H9 (cell line): ENCODE data around the gene CENPB. TPM values are rescaled to one million over a fixed set of nuclear protein-coding genes. Genes with fewer than 3 reads are reported as not detected.

ENCODE experiments used
- DNase-seq: peaks from one replicate; pipeline ENCODE4 v3.0.0-alpha.2; 2017
- H2AFZ ChIP-seq: one replicate; pipeline ENCODE4 v1.6.1; 2013; ENCODE audit warnings: mild to moderate bottlenecking, low read length, control low read depth, moderate library complexity
- H2AK5ac ChIP-seq: 2 replicates; pipeline ENCODE4 v1.6.1; 2013; ENCODE audit warnings: low read length, control low read depth, mixed read lengths; ENCODE audit not compliant: insufficient read length
- H2BK120ac ChIP-seq: one replicate; pipeline ENCODE4 v1.6.1; 2013; ENCODE audit warnings: low read depth, mild to moderate bottlenecking, low read length, control low read depth, inconsistent platforms; ENCODE audit not compliant: poor library complexity, severe bottlenecking
- H2BK12ac ChIP-seq: 2 replicates; pipeline ENCODE4 v1.6.1; 2013; ENCODE audit warnings: low read length, control low read depth, mixed read lengths, low read depth; ENCODE audit not compliant: insufficient read length
- H2BK15ac ChIP-seq: 2 replicates; pipeline ENCODE4 v1.6.1; 2013; ENCODE audit warnings: low read depth, low read length, control low read depth
- H2BK20ac ChIP-seq: one replicate; pipeline ENCODE4 v1.6.1; 2013; ENCODE audit warnings: low read depth, mild to moderate bottlenecking, low read length, control low read depth, inconsistent platforms; ENCODE audit not compliant: poor library complexity, severe bottlenecking
- H2BK5ac ChIP-seq: 2 replicates; pipeline ENCODE4 v1.6.1; 2013; ENCODE audit warnings: low read length, control low read depth, mixed read lengths; ENCODE audit not compliant: insufficient read length
- H3K14ac ChIP-seq: 2 replicates; pipeline ENCODE4 v1.6.1; 2013; ENCODE audit warnings: low read length, control low read depth; ENCODE audit not compliant: insufficient read depth
- H3K18ac ChIP-seq: 2 replicates; pipeline ENCODE4 v1.6.1; 2013; ENCODE audit warnings: low read depth, mild to moderate bottlenecking, mixed read lengths, low read length, control low read depth; ENCODE audit not compliant: insufficient read length
- H3K23ac ChIP-seq: 2 replicates; pipeline ENCODE4 v1.6.1; 2013; ENCODE audit warnings: low read length, control low read depth, mixed read lengths, low read depth; ENCODE audit not compliant: insufficient read length
- H3K23me2 ChIP-seq: 2 replicates; pipeline ENCODE4 v1.6.1; 2013; ENCODE audit warnings: low read depth, mild to moderate bottlenecking, mixed read lengths, low read length, control low read depth; ENCODE audit not compliant: insufficient read length, poor library complexity, severe bottlenecking
- H3K27ac ChIP-seq: 2 replicates; pipeline ENCODE4 v1.5.1; 2013; ENCODE audit warnings: low read length, control low read depth, mixed read lengths, low read depth; ENCODE audit not compliant: insufficient read length
- H3K27me3 ChIP-seq: 2 replicates; pipeline ENCODE4 v1.6.1; 2013; ENCODE audit warnings: low read length, control low read depth, inconsistent platforms; ENCODE audit not compliant: insufficient read depth
- H3K4ac ChIP-seq: 2 replicates; pipeline ENCODE4 v1.6.1; 2013; ENCODE audit warnings: low read depth, mild to moderate bottlenecking, control low read depth, inconsistent platforms, low read length, moderate library complexity
- H3K4me1 ChIP-seq: 2 replicates; pipeline ENCODE4 v1.6.1; 2013; ENCODE audit warnings: low read length, control low read depth, inconsistent platforms; ENCODE audit not compliant: insufficient read depth
- H3K4me2 ChIP-seq: 2 replicates; pipeline ENCODE4 v1.6.1; 2013; ENCODE audit warnings: low read length, control low read depth, mixed read lengths; ENCODE audit not compliant: insufficient read length, insufficient read depth
- H3K56ac ChIP-seq: 2 replicates; pipeline ENCODE4 v1.6.1; 2013; ENCODE audit warnings: low read depth, mild to moderate bottlenecking, mixed read lengths, low read length, control low read depth; ENCODE audit not compliant: insufficient read length
- H3K79me1 ChIP-seq: 2 replicates; pipeline ENCODE4 v1.6.1; 2013; ENCODE audit warnings: low read depth, mild to moderate bottlenecking, moderate library complexity, low read length, control low read depth, inconsistent platforms; ENCODE audit not compliant: insufficient read depth, poor library complexity, severe bottlenecking
- H3K79me2 ChIP-seq: 2 replicates; pipeline ENCODE4 v1.6.1; 2013; ENCODE audit warnings: low read length, control low read depth, inconsistent platforms; ENCODE audit not compliant: insufficient read depth
- H3K9ac ChIP-seq: 2 replicates; pipeline ENCODE4 v1.6.1; 2013; ENCODE audit warnings: low read length, control low read depth, mixed read lengths; ENCODE audit not compliant: insufficient read length; ENCODE audit errors: extremely low read depth
- H3K9me3 ChIP-seq: one replicate; pipeline ENCODE4 v1.6.1; 2013; ENCODE audit warnings: low read depth, low read length, inconsistent platforms; ENCODE audit not compliant: control insufficient read depth
- H3T11ph ChIP-seq: one replicate; pipeline ENCODE4 v1.6.1; 2013; ENCODE audit warnings: mild to moderate bottlenecking, low read length, control low read depth, inconsistent platforms
- H4K20me1 ChIP-seq: one replicate; pipeline ENCODE4 v1.6.1; 2013; ENCODE audit not compliant: control insufficient read depth, insufficient read length, insufficient read depth
- H4K5ac ChIP-seq: 2 replicates; pipeline ENCODE4 v1.6.1; 2013; ENCODE audit warnings: low read depth, mild to moderate bottlenecking, mixed read lengths, low read length, control low read depth; ENCODE audit not compliant: insufficient read length
- H4K8ac ChIP-seq: replicated peaks from 2 replicates; pipeline ENCODE4 v1.6.1; 2013; ENCODE audit warnings: low read length, control low read depth, mixed read lengths, low read depth; ENCODE audit not compliant: insufficient read length
- H4K91ac ChIP-seq: 2 replicates; pipeline ENCODE4 v1.6.1; 2013; ENCODE audit warnings: low read depth, mild to moderate bottlenecking, moderate library complexity, mixed read lengths, low read length, control low read depth; ENCODE audit not compliant: insufficient read length
- H3K27ac Mint-ChIP-seq, 3 experiments: 2 replicates in 2 of 3; 3 replicates in 1 of 3; pipeline ENCODE4 v1.8.0; 2020 to 2021; ENCODE audit warnings: mixed read lengths in 3 of 3, mild to moderate bottlenecking in 1 of 3, moderate library complexity in 1 of 3
- H3K27me3 Mint-ChIP-seq: 2 replicates; pipeline ENCODE4 v1.8.0; 2021; ENCODE audit warnings: low read depth, mild to moderate bottlenecking, moderate library complexity, mixed read lengths
- H3K36me3 Mint-ChIP-seq, 3 experiments: 2 replicates in 2 of 3; 3 replicates in 1 of 3; pipeline ENCODE4 v1.8.0; 2020 to 2021; ENCODE audit warnings: low read depth in 3 of 3, mixed read lengths in 3 of 3; ENCODE audit not compliant: insufficient read depth in 1 of 3
- H3K4me1 Mint-ChIP-seq, 2 experiments: 2 replicates each; pipeline ENCODE4 v1.8.0; 2020; ENCODE audit warnings: mixed read lengths in 2 of 2
- H3K4me3 Mint-ChIP-seq, 2 experiments: 2 replicates in 1 of 2; 3 replicates in 1 of 2; pipeline ENCODE4 v1.8.0; 2020 to 2021; ENCODE audit warnings: mild to moderate bottlenecking in 2 of 2, mixed read lengths in 2 of 2, moderate library complexity in 1 of 2
- H3K9me3 Mint-ChIP-seq, 2 experiments: 2 replicates in 1 of 2; 3 replicates in 1 of 2; pipeline ENCODE4 v1.8.0; 2020; ENCODE audit warnings: mild to moderate bottlenecking in 2 of 2, mixed read lengths in 2 of 2, moderate library complexity in 1 of 2
- WGBS: extraction: QIAGEN DNeasy Blood & Tissue Kit; methylation state at CpG from one replicate; pipeline ENCODE4 v1.1.7; 2013; ENCODE audit warnings: missing lambda C conversion rate, low lambda C conversion rate, mixed read lengths; ENCODE audit not compliant: insufficient read length; ENCODE audit errors: extremely low coverage; 5-methylcytosine and 5-hydroxymethylcytosine counted together
- total RNA-seq: library from RNA; stranded (reverse); gene quantifications from 2 replicates; pipeline ENCODE4 v1.2.1, GENCODE V29; 2021
- TF ChIP-seq, protein P1 (sequence below): fragments of 200-600 bp; sonication (generic); conservative IDR thresholded peaks from 3 replicates; pipeline ENCODE4 v1.8.0; 2021; ENCODE audit warnings: antibody characterized with exemption, mild to moderate bottlenecking

The CENPB gene
- total RNA-seq, 1 experiment from 2014 or later, result 63.1 TPM

DNA sequence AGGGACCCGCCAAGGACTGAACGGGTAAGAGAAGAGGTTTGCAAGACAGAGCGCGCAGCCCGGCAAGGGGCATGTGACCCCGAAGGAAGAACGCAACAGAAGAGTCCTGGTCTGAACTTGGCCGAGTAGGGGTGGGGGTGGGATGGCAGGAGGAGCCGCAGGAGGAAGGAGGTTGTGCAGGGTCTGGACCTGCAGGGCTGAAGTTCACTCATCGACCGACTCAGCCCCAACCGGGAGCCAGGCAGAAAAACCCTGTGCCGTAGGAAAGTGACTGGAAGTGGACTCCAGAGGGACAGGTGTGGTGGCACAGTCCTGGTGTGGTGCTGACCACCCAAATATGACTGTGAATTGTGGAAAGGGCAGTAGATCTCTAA lies 34.2 kb downstream of the CENPB start:
- Histone ChIP-seq H3K9me3 (no peaks in the 10 kb centered on the region), H2AFZ (no peak overlapping the region)
- H3K4me1 Mint-ChIP-seq, result peaks cover 7 to 14% of the 10 kb centered on the region in 2 experiments; a peak in 3 of 4 replicates

More for the DNA sequence above, 34.2 kb downstream of the CENPB start:
- Histone ChIP-seq H3K14ac (no peak overlapping the region), H3K56ac (no peak overlapping the region), H3T11ph (no peak overlapping the region), H2BK12ac (no peak overlapping the region), H2BK5ac (no peak overlapping the region), H2BK120ac (no peak overlapping the region), H4K20me1 (no peaks in the 10 kb centered on the region), H3K27me3 (peaks cover 13% of the 10 kb centered on the region), H3K18ac (no peak overlapping the region), H3K9ac (no peak overlapping the region), H4K5ac (no peak overlapping the region), H2AK5ac (no peak overlapping the region), H3K4ac (no peak overlapping the region), H2BK20ac (no peak overlapping the region), H3K4me1 (peaks cover 2% of the 10 kb centered on the region; the same call in 1 of the 2 replicates), H4K91ac (no peak overlapping the region), H3K23me2 (peaks cover 19% of the 10 kb centered on the region), H3K79me2 (no peaks in the 10 kb centered on the region), H3K4me2 (peak overlapping the region; percentile 50), H3K79me1 (no peaks in the 10 kb centered on the region), H3K23ac (no peak overlapping the region), H4K8ac (no peak overlapping the region), H2BK15ac (no peak overlapping the region), H3K27ac (no peak overlapping the region)
- H3K9me3 Mint-ChIP-seq, result no peaks in the 10 kb centered on the region
- peaks cover 8 to 23% (median 17%) of the 10 kb centered on the region in 3 experiments; a peak in 6 of 7 replicates for H3K36me3 Mint-ChIP-seq
- peak overlapping the region; percentile 49 to 73 for H3K4me3 Mint-ChIP-seq
- no peak overlapping the region for H3K27ac Mint-ChIP-seq
- no peak for DNase-seq
- no CpG with 5 or more reads among the region's 13 CpGs for WGBS
- H3K27me3 Mint-ChIP-seq, result peaks cover 42% of the 10 kb centered on the region
- TF ChIP-seq, protein P1, sequence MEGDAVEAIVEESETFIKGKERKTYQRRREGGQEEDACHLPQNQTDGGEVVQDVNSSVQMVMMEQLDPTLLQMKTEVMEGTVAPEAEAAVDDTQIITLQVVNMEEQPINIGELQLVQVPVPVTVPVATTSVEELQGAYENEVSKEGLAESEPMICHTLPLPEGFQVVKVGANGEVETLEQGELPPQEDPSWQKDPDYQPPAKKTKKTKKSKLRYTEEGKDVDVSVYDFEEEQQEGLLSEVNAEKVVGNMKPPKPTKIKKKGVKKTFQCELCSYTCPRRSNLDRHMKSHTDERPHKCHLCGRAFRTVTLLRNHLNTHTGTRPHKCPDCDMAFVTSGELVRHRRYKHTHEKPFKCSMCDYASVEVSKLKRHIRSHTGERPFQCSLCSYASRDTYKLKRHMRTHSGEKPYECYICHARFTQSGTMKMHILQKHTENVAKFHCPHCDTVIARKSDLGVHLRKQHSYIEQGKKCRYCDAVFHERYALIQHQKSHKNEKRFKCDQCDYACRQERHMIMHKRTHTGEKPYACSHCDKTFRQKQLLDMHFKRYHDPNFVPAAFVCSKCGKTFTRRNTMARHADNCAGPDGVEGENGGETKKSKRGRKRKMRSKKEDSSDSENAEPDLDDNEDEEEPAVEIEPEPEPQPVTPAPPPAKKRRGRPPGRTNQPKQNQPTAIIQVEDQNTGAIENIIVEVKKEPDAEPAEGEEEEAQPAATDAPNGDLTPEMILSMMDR, result no peak
